ENCODE results near the gene NLRC5.

- no peak for TF ChIP-seq POLR2A (IDR thresholded peaks at IDR 0.05)
- TF ChIP-seq CTCF (IDR thresholded peaks at IDR 0.05): no peak
Observed at GRCh38 chr16:57125969-57126368, 136.6 kb downstream of the NLRC5 start.

Data from body of pancreas (tissue), 4 donors.